Measurements from ENCODE around the gene TAGLN2. TPM values are rescaled to one million over a fixed set of nuclear protein-coding genes. Genes with fewer than 3 reads are reported as not detected.

Gene TAGLN2
- total RNA-seq, 1 donor from 2014 or later: 3.9 TPM

- Mint-ChIP-seq H3K27ac (no peak overlapping the region), H3K36me3 (no peaks in the 10 kb centered on the region), H3K4me3 (no peak overlapping the region), H3K9me3 (peaks cover 2% of the 10 kb centered on the region), H3K27me3 (ENCODE audit: insufficient read depth, low read depth) (peaks cover 8% of the 10 kb centered on the region), H3K4me1 (peaks cover 17% of the 10 kb centered on the region)
- H3K79me2 ChIP-seq (ENCODE audit: low read depth): no peaks in the 10 kb centered on the region
- no peaks in the 10 kb centered on the region for H3K36me3 ChIP-seq
- no peaks in the 10 kb centered on the region for H4K20me1 ChIP-seq (ENCODE audit: low read depth)
- no peak overlapping the region for H3K9ac ChIP-seq
- H3K9me3 ChIP-seq (ENCODE audit: low read depth): no peaks in the 10 kb centered on the region
- DNase-seq (ENCODE audit: low spot score): no peak
- H2AFZ ChIP-seq (replicated peaks): no peak overlapping the region
- H3F3A ChIP-seq (ENCODE audit: low read depth): peaks cover 17% of the 10 kb centered on the region
- TF ChIP-seq CTCF (IDR thresholded peaks at IDR 0.05) (no peak), EZH2 (IDR thresholded peaks at IDR 0.05) (no peak), EZH2phosphoT487 (IDR thresholded peaks at IDR 0.05) (no peak)
- no peak overlapping the region for H3K27ac ChIP-seq
- H3K4me2 ChIP-seq: no peak overlapping the region
- no peaks in the 10 kb centered on the region for H3K27me3 ChIP-seq
- H3K4me3 ChIP-seq: no peak overlapping the region
- H3K4me1 ChIP-seq: peaks cover 16% of the 10 kb centered on the region
Measured at GRCh38 chr1:159961636-159962035, 36.3 kb upstream of the TAGLN2 start.

DNA sequence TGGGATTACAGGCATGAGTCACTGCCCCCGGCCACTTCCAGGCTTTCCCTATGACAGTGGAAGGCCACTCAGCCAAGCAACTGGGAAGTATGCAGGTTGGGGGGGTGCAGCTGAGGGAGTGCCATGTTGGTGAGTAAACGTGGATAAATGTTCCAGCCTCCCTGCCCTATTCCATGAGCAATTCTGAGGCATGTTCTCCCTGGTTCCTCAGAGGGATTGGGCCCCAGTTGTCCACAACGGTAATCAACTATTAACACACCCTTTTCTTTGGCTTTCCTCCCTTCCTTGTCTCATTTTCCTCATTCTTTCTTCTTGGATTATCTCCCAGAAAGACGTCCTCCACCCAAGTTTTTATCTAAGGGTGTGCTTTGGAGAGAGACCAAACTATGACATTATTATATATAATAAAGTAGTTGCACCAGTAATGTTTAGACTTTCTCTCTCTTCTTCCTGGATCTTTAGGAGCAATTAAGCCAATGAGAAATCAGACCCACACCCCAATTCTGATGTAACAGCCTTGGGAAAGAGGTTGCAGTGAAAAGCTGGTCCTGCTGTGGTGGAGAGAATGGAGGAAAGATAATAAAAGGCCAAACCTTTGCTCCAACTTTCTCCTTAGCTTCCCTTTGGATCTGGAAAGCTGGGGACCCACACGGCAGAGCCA, 35.5 kb upstream of the TAGLN2 start:
- no peaks in the 10 kb centered on the region for H3K36me3 ChIP-seq
- Mint-ChIP-seq H3K4me1 (peaks cover 17% of the 10 kb centered on the region), H3K27ac (no peak overlapping the region), H3K27me3 (ENCODE audit: insufficient read depth, low read depth) (peaks cover 4% of the 10 kb centered on the region), H3K4me3 (no peak overlapping the region), H3K9me3 (peaks cover 2% of the 10 kb centered on the region), H3K36me3 (no peaks in the 10 kb centered on the region)
- TF ChIP-seq EZH2 (IDR thresholded peaks at IDR 0.05): no peak
- no peak for TF ChIP-seq EZH2phosphoT487 (IDR thresholded peaks at IDR 0.05)
- no peak for TF ChIP-seq CTCF (IDR thresholded peaks at IDR 0.05)
- H3K9me3 ChIP-seq (ENCODE audit: low read depth): no peaks in the 10 kb centered on the region
- no peaks in the 10 kb centered on the region for H4K20me1 ChIP-seq (ENCODE audit: low read depth)
- DNase-seq (ENCODE audit: low spot score): no peak
- H2AFZ ChIP-seq (replicated peaks): no peak overlapping the region
- H3K79me2 ChIP-seq (ENCODE audit: low read depth): no peaks in the 10 kb centered on the region
- no peak overlapping the region for H3K4me2 ChIP-seq
- peaks cover 16% of the 10 kb centered on the region for H3K4me1 ChIP-seq
- no peak overlapping the region for H3K27ac ChIP-seq
- H3F3A ChIP-seq (ENCODE audit: low read depth): peaks cover 17% of the 10 kb centered on the region
- H3K9ac ChIP-seq: no peak overlapping the region
- no peak overlapping the region for H3K4me3 ChIP-seq
- no peaks in the 10 kb centered on the region for H3K27me3 ChIP-seq

GRCh38 chr1:159959451-159959850, 34.1 kb upstream of the TAGLN2 start:
- no peak overlapping the region for H3K4me2 ChIP-seq
- H4K20me1 ChIP-seq (ENCODE audit: low read depth): no peaks in the 10 kb centered on the region
- Mint-ChIP-seq H3K27ac (no peak overlapping the region), H3K4me1 (peaks cover 6% of the 10 kb centered on the region), H3K9me3 (peaks cover 2% of the 10 kb centered on the region), H3K4me3 (no peak overlapping the region), H3K36me3 (no peaks in the 10 kb centered on the region), H3K27me3 (ENCODE audit: insufficient read depth, low read depth) (peaks cover 4% of the 10 kb centered on the region)
- H3K27me3 ChIP-seq: no peaks in the 10 kb centered on the region
- H2AFZ ChIP-seq (replicated peaks): no peak overlapping the region
- TF ChIP-seq CTCF (IDR thresholded peaks at IDR 0.05) (no peak), EZH2 (IDR thresholded peaks at IDR 0.05) (no peak), EZH2phosphoT487 (IDR thresholded peaks at IDR 0.05) (no peak)
- H3K36me3 ChIP-seq: no peaks in the 10 kb centered on the region
- H3F3A ChIP-seq (ENCODE audit: low read depth): peaks cover 10% of the 10 kb centered on the region
- H3K9me3 ChIP-seq (ENCODE audit: low read depth): no peaks in the 10 kb centered on the region
- no peak overlapping the region for H3K27ac ChIP-seq
- no peaks in the 10 kb centered on the region for H3K79me2 ChIP-seq (ENCODE audit: low read depth)
- no peak overlapping the region for H3K9ac ChIP-seq
- no peak overlapping the region for H3K4me3 ChIP-seq
- DNase-seq (ENCODE audit: low spot score): no peak
- H3K4me1 ChIP-seq: peaks cover 8% of the 10 kb centered on the region
